Measurements from ENCODE around the gene SPAG17. TPM values are rescaled to one million over a fixed set of nuclear protein-coding genes. Genes with fewer than 3 reads are reported as not detected.

The SPAG17 gene
- total and polyA plus RNA-seq, 2 donors (not counting 1 experiment from before 2014, with no cell fraction given) = not detected

DNA sequence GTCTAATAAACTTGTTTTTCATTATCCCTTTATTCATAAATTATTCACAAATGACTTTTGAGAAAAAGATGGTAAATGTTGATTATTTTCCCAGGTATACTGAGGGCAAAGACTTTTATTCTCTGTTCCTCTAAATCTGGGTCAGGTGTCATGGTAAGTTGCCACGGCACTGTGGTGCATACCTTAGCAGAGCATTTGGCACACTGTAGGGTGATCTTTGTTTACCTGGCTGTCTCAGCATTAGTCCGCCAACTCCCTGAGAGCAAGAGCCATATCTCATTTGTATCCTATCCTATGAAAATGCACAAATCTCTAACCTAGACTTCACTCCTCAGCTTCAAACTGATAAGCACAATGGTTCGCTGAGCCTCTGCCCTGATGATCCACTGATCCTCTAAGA, 280.5 kb downstream of the SPAG17 start:
- Mint-ChIP-seq H3K9me3 (ENCODE audit: insufficient read depth) (no peaks in the 10 kb centered on the region), H3K4me3 (no peak overlapping the region), H3K27me3 (no peaks in the 10 kb centered on the region), H3K4me1 (no peaks in the 10 kb centered on the region), H3K27ac (no peak overlapping the region)
- H3K79me2 ChIP-seq (ENCODE audit: control insufficient read depth, insufficient read depth, low read length) = no peaks in the 10 kb centered on the region
- DNase-seq (no peak), ATAC-seq (ENCODE audit: low read depth) (no peak)
- ChIA-PET POLR2A (no interaction called here), CTCF (interaction anchor here (1.8 kb wide), 1 partner anchor 9 kb away, joined by 6 read pairs; no protein-coding TSS in a partner anchor)
- intact Hi-C loops (cut with micrococcal nuclease) = no loop called here
- H3K9ac ChIP-seq (ENCODE audit: low read length) = no peak overlapping the region
- no peak for TF ChIP-seq EZH2 (IDR thresholded peaks at IDR 0.05; ENCODE audit: borderline replicate concordance, insufficient read depth, low read depth, low read length, poor library complexity, severe bottlenecking)
- TF ChIP-seq CTCF (IDR thresholded peaks at IDR 0.05) = no peak
- 100% methylated on average over 2 of the region's 3 CpGs for WGBS (ENCODE audit: insufficient coverage)
- H3K4me2 ChIP-seq (replicated peaks; ENCODE audit: low read depth, low read length, poor library complexity, severe bottlenecking) = no peak overlapping the region
- H3K36me3 ChIP-seq (replicated peaks in 1 of 2; ENCODE audit: control extremely low read depth in 1 of 2, control insufficient read depth in 1 of 2, extremely low read depth in 1 of 2, insufficient read depth in 2 of 2, low read length in 1 of 2) = peaks cover 22 to 52% of the 10 kb centered on the region in 2 experiments
- H3K27ac ChIP-seq (ENCODE audit: low read length in 2 of 2) = no peak overlapping the region
- no peaks in the 10 kb centered on the region for H3K27me3 ChIP-seq (replicated peaks in 1 of 4; ENCODE audit: control extremely low read depth in 1 of 4, control insufficient read depth in 3 of 4, insufficient read depth in 4 of 4, low read length in 3 of 4)
- no peaks in the 10 kb centered on the region for H4K20me1 ChIP-seq (ENCODE audit: control insufficient read depth, insufficient read depth, low read length, poor library complexity, severe bottlenecking)
- peaks cover 0 to 3% (median 0%) of the 10 kb centered on the region in 3 donors for H3K9me3 ChIP-seq (ENCODE audit: control extremely low read depth in 1 of 3, control insufficient read depth in 2 of 3, insufficient read depth in 1 of 3, low read length in 2 of 3)
- H3K4me3 ChIP-seq (ENCODE audit: control extremely low read depth in 1 of 5, extremely low read depth in 1 of 5, insufficient read depth in 1 of 5, low read depth in 2 of 5, low read length in 4 of 5) = no peak overlapping the region
- no peaks in the 10 kb centered on the region for H3K4me1 ChIP-seq (ENCODE audit: control insufficient read depth in 2 of 2, insufficient read depth in 2 of 2, low read length in 2 of 2)
- no peak overlapping the region for H2AFZ ChIP-seq (ENCODE audit: insufficient read depth, low read depth, low read length, poor library complexity, severe bottlenecking)

Measured in B cell (primary cell).